NCI-H345 treated with DMSO at 0.1 percent for 48 hours (cell line): Measurements from ENCODE around the gene CASP12.

ENCODE experiments used
- DNase-seq: peaks from one replicate; lab custom pipeline; 2025; ENCODE audit not compliant: unreplicated experiment; lab: John Stamatoyannopoulos, UW

Gene CASP12

DNA sequence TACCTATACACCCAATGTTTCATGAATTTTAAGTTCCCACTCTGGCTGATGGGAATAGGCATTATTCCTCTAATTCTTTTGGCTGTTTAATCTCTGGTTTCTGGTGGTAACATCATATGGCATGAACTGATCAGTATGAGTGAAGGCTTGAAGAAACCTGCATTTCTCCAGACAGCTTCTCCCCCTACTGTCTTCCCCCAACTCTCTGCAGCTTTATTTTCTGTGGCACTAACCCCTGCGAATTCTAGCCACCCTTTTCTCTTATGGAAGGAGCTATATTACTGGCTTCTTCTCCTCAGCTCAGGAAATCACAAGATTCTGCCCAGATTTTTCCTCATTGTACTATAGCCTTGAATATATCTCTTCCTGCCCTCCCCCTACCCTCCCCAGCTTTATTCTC lies 57.1 kb downstream of the CASP12 start:
- DNase-seq: no peak

DNA sequence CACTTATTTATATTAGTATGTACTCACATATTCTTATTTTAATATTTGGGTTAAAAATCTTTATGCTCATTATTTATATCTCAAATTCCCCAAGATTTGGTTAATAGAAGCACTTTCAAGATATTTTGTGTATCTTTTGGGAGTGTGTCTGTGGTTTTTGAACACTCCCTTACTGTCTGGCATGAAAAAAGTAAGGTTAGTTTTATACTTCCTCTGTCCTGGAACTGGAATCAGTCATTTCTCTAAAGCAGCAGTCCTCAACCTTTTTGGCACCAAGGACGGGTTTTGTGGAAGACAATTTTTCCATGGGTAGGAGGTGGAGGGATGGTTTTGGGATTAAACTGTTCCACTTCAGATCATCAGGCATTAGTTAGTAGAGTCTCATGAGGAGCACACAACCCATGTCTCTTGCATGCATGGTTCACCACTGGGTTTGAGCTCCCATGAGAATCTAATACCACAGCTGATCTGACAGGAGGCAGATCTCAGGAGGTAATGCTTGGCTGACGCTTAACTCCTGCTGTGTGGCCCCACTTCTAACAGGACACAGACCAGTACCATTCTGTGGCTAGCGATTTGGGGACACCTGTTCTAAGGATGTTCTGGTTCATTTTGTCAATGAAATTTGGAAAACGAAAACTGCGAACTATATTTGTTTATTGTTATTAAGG lies 60.2 kb downstream of the CASP12 start:
- no peak for DNase-seq

DNA sequence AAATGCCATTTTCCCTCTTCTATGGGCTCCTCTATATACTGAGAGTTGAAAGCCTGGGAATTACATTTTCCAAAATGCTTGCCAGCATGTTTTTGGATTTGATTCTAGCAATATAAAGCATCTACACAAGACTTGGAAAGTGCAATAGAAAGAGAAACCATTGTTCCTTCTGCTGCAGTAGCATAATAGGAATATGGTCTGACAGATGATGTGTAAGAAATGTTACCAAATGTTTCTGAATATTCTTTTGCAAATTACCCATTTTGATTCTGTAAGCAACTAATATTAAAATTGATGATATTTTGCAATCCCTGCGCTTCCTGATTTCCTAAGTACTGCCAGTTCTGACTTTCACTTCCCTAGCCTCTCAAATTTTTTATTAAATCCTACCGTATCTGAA lies 61.6 kb downstream of the CASP12 start:
- no peak for DNase-seq
